HG02870 (cell line): ENCODE data around the gene KSR2.

Experiments
- ATAC-seq: cut with Tn5 transposase; IDR thresholded peaks from one replicate; pipeline ENCODE4 v1.9.1; 2021; ENCODE audit warnings: mild to moderate bottlenecking, moderate library complexity; ENCODE audit not compliant: unreplicated experiment

KSR2 gene

GRCh38 chr12:117473856-117474255, 494.9 kb downstream of the KSR2 start:
- ATAC-seq: no peak

- no peak for ATAC-seq
Observed at GRCh38 chr12:117472983-117473382, 495.8 kb downstream of the KSR2 start.

GRCh38 chr12:117470804-117471203, 498.0 kb downstream of the KSR2 start:
- no peak for ATAC-seq

- ATAC-seq: no peak
Observed at GRCh38 chr12:117469883-117470483, 498.8 kb downstream of the KSR2 start.

- no peak for ATAC-seq
Observed at GRCh38 chr12:117468016-117468415, 500.8 kb downstream of the KSR2 start.

- no peak for ATAC-seq
Observed at GRCh38 chr12:117467588-117467987, 501.2 kb downstream of the KSR2 start.

GRCh38 chr12:117466677-117467362, 502.0 kb downstream of the KSR2 start:
- no peak for ATAC-seq

- no peak for ATAC-seq
Observed at GRCh38 chr12:117461732-117462131, 507.1 kb downstream of the KSR2 start.

- ATAC-seq: no peak
Observed at GRCh38 chr12:117459229-117459628, 509.6 kb downstream of the KSR2 start.

- ATAC-seq: no peak
Observed at GRCh38 chr12:117457189-117457588, 511.6 kb downstream of the KSR2 start.

- ATAC-seq: no peak
Observed at GRCh38 chr12:117456076-117456475, 512.7 kb downstream of the KSR2 start.

GRCh38 chr12:117453961-117454360, 514.8 kb downstream of the KSR2 start:
- ATAC-seq: no peak

GRCh38 chr12:117452112-117452511, 516.7 kb downstream of the KSR2 start:
- ATAC-seq: no peak

GRCh38 chr12:117450209-117450608, 518.6 kb downstream of the KSR2 start:
- ATAC-seq: no peak

- ATAC-seq: no peak
Observed at GRCh38 chr12:117447665-117448366, 521.0 kb downstream of the KSR2 start.

- no peak for ATAC-seq
Observed at GRCh38 chr12:117444781-117445180, 524.0 kb downstream of the KSR2 start.

- no peak for ATAC-seq
Observed at GRCh38 chr12:117441751-117442150, 527.0 kb downstream of the KSR2 start.

GRCh38 chr12:117440384-117440783, 528.4 kb downstream of the KSR2 start:
- ATAC-seq: no peak

GRCh38 chr12:117439531-117440001, 529.2 kb downstream of the KSR2 start:
- ATAC-seq: no peak

GRCh38 chr12:117438809-117439208, 530.0 kb downstream of the KSR2 start:
- ATAC-seq: no peak

- no peak for ATAC-seq
Observed at GRCh38 chr12:117437516-117438255, 531.1 kb downstream of the KSR2 start.
